ENCODE data around the gene ABCA4. TPM values are rescaled to one million over a fixed set of nuclear protein-coding genes. Genes with fewer than 3 reads are reported as not detected.

Gene ABCA4
- total and polyA plus RNA-seq, 8 donors, result 0.83 to 2.7 (median 1.6) TPM

DNA sequence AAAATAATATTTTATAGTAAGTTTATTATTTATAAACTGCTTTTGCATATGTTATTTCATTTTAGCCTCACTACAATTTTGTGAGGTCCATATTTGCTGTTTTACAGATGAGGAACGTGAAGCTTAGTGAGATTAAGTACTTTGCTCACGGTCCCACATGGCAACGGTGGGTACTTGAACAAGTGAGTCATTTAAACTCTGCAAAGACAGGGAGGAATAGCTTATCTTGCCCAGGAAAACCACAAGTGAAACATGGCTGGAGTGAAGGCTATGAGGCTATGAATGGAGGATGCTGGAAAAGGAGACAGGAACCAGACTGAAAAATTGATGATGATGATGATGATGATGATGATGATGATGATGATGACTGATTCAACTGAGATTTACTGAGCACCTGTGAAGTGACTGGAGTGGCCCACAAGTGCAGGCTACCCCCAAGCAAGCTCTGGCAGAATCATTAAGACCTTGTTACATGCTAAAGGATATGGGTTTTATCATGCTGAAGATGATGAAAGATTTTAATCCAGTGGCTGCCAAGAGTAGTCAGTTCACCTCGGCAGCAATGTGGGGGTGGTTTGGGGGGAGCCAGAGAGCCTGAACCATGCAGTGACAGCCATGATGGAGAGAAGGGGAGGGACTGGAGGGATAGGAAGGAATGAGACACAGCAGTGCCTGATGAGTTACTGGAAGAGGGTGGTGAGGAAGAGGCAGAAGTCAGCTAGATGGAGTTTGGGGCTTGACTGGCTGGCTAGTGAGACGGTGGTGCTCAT, 1.4 kb upstream of the ABCA4 start:
- no peak overlapping the region for H3K27ac ChIP-seq
- H3K27me3 ChIP-seq, result no peaks in the 10 kb centered on the region
- H3K36me3 ChIP-seq, result no peaks in the 10 kb centered on the region
- no peak overlapping the region for H3K4me3 ChIP-seq
- H3K9me3 ChIP-seq, result no peaks in the 10 kb centered on the region
- ATAC-seq (peak; percentile 71), DNase-seq (no peak)
- no peaks in the 10 kb centered on the region for H3K4me1 ChIP-seq
- intact Hi-C loops (cut with DNase I), result no loop called here
- TF ChIP-seq, protein P1, sequence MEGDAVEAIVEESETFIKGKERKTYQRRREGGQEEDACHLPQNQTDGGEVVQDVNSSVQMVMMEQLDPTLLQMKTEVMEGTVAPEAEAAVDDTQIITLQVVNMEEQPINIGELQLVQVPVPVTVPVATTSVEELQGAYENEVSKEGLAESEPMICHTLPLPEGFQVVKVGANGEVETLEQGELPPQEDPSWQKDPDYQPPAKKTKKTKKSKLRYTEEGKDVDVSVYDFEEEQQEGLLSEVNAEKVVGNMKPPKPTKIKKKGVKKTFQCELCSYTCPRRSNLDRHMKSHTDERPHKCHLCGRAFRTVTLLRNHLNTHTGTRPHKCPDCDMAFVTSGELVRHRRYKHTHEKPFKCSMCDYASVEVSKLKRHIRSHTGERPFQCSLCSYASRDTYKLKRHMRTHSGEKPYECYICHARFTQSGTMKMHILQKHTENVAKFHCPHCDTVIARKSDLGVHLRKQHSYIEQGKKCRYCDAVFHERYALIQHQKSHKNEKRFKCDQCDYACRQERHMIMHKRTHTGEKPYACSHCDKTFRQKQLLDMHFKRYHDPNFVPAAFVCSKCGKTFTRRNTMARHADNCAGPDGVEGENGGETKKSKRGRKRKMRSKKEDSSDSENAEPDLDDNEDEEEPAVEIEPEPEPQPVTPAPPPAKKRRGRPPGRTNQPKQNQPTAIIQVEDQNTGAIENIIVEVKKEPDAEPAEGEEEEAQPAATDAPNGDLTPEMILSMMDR (IDR thresholded peaks at IDR 0.05), result no peak

DNA sequence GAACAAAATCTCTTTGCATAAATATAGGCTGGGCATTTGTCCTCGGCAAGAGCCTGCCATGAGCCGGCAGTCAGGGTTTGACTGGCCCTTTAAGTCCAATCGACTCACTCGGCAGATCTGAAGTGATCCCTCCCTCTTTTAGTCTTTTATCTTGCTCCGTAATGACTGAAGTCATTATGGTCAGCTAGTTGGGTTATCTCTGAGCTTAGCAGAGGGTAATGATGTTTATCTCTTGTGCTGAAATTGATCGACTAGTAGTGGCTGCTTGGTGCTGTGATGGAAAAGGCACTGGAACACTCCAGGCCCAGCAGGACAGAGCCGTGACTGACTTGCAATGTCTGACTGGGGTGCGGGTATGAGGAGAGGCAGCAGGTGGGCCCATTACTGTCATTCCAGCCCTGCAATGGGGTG, 468 bp upstream of the ABCA4 start:
- no peak for DNase-seq
- TF ChIP-seq, protein P1 (IDR thresholded peaks at IDR 0.05), result no peak
- Histone ChIP-seq H3K4me1 (no peaks in the 10 kb centered on the region), H3K27me3 (no peaks in the 10 kb centered on the region), H3K4me3 (no peak overlapping the region), H3K27ac (no peak overlapping the region), H3K36me3 (no peaks in the 10 kb centered on the region), H3K9me3 (no peaks in the 10 kb centered on the region)
- no peak for ATAC-seq
- intact Hi-C loops (cut with DNase I), result no loop called here

DNA sequence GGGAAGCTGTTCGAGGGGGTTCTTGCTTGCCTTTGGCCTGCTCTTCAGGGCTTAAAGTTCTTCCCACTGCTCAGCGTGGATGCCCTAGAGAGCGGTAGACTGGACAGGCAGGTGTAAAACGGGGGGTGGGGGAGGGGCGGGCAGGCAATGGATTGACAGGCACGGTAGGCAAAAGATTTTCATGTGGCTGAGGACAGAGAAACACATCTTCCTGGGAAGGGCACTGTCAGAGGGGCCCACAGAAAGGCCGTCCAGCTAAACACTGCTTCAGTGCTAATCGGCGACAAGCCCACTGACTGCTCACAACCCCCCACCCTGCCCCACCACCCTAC, 412 bp downstream of the ABCA4 start:
- TF ChIP-seq, protein P1 (IDR thresholded peaks at IDR 0.05), result no peak
- Histone ChIP-seq H3K9me3 (no peaks in the 10 kb centered on the region), H3K27me3 (no peaks in the 10 kb centered on the region), H3K4me3 (no peak overlapping the region), H3K27ac (no peak overlapping the region), H3K36me3 (no peaks in the 10 kb centered on the region), H3K4me1 (no peaks in the 10 kb centered on the region)
- ATAC-seq (no peak), DNase-seq (no peak)
- intact Hi-C loops (cut with DNase I), result no loop called here

DNA sequence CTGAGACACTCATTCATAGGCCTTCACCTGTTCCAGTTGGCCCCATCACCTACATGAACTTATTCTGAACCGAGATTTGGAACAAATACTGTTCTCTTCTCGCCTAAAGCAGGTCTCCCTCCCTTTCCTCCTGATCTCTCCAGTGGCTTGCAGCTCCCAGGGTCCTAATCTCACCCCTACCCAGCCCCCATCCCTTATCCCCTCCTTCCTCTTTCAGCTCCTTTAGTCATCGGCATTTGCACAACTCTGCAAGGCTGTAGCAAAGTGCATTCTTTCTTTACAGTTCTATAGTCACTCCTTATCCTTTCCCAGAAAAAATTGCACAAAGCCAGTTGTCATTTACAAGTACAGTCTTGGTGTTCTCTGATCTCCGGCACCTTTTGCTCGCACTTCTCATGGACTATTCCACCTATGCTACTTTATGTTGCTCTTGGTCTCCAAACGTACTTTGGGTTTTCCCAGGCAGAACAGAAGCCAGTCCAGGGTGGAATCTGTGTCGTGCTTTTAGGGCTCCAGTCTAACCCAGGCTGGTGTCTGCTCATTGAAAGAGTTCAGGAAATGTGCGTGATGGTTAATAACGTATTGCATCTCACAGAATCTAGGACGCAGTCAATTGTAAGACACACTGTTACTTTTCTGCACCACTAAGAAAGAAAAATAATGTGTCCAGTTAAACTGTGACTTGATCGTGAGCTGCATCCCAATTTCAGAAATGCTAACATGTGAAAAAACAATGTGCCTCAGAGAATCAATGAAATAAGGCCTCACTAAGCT, 965 bp downstream of the ABCA4 start:
- no peaks in the 10 kb centered on the region for H3K4me1 ChIP-seq
- no peaks in the 10 kb centered on the region for H3K27me3 ChIP-seq
- no peak overlapping the region for H3K27ac ChIP-seq
- DNase-seq, result no peak
- H3K4me3 ChIP-seq, result no peak overlapping the region
- intact Hi-C loops (cut with DNase I), result no loop called here
- no peaks in the 10 kb centered on the region for H3K9me3 ChIP-seq
- no peaks in the 10 kb centered on the region for H3K36me3 ChIP-seq
- no peak for ATAC-seq
- TF ChIP-seq, protein P1 (IDR thresholded peaks at IDR 0.05), result no peak

DNA sequence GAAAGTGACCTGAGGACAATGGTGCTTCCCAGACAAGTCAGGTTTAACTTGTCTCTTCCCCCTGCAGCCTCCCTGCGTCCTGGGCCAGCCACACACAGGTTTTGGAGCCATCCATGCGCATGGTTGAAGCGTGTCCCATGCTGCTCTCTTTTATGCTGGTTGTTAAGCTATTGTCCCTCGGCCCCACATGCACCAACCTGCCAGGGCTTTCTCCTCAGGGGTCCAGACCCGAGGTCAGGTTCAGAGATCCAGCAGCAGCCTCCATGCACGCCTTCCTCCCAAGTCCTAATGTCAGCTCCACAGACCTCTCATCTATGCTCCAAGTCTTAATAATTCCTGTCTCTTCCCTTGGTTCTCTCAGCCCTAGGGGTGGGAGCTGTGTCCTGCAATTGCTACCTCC, 1.6 kb downstream of the ABCA4 start:
- no peaks in the 10 kb centered on the region for H3K36me3 ChIP-seq
- no peaks in the 10 kb centered on the region for H3K9me3 ChIP-seq
- H3K4me1 ChIP-seq, result no peaks in the 10 kb centered on the region
- ATAC-seq (no peak), DNase-seq (no peak)
- TF ChIP-seq, protein P1 (IDR thresholded peaks at IDR 0.05), result no peak
- no peaks in the 10 kb centered on the region for H3K27me3 ChIP-seq
- intact Hi-C loops (cut with DNase I), result no loop called here
- H3K4me3 ChIP-seq, result no peak overlapping the region
- H3K27ac ChIP-seq, result no peak overlapping the region

Measured in left lung (tissue), 10 donors.